ENCODE measurements around the gene CHCHD2. TPM values are rescaled to one million over a fixed set of nuclear protein-coding genes. Genes with fewer than 3 reads are reported as not detected.

CHCHD2 gene
- total RNA-seq, 6 experiments from 2014 or later: 148 to 277 (median 174) TPM

GRCh38 chr7:56063882-56064625 is 42.2 kb downstream of the CHCHD2 start, which contains the start of gene SUMF2:
SUMF2 (plus strand) TSS chr7:56064286; CDS start chr7:56064312, 26 bp downstream.
- Histone ChIP-seq H3K36me3 (peaks cover 5 to 51% (median 27%) of the 10 kb centered on the region in 4 donors), H3K4me1 (peaks cover 0 to 19% (median 0%) of the 10 kb centered on the region in 4 donors), H3K27ac (peak within 1 kb of the TSS; percentile 90 to 92 (median 92)), H3K4me3 (peak within 1 kb of the TSS; percentile 88 to 97 (median 97)), H3K27me3 (no peaks in the 10 kb centered on the region), H3K9me3 (no peaks in the 10 kb centered on the region)
- under 1% methylated on average over 24 of the region's 49 CpGs for WGBS (ENCODE audit: insufficient coverage, low coverage, low lambda C conversion rate, missing lambda C conversion rate)
- intact Hi-C loops (cut with DNase I): no loop called here
- ATAC-seq: peak; percentile 96 to 97 (median 96)
- peak; percentile 93 to 95 (median 95) for DNase-seq
- peak; percentile 87 for TF ChIP-seq POLR2A (IDR thresholded peaks at IDR 0.05)
- TF ChIP-seq, protein P1, sequence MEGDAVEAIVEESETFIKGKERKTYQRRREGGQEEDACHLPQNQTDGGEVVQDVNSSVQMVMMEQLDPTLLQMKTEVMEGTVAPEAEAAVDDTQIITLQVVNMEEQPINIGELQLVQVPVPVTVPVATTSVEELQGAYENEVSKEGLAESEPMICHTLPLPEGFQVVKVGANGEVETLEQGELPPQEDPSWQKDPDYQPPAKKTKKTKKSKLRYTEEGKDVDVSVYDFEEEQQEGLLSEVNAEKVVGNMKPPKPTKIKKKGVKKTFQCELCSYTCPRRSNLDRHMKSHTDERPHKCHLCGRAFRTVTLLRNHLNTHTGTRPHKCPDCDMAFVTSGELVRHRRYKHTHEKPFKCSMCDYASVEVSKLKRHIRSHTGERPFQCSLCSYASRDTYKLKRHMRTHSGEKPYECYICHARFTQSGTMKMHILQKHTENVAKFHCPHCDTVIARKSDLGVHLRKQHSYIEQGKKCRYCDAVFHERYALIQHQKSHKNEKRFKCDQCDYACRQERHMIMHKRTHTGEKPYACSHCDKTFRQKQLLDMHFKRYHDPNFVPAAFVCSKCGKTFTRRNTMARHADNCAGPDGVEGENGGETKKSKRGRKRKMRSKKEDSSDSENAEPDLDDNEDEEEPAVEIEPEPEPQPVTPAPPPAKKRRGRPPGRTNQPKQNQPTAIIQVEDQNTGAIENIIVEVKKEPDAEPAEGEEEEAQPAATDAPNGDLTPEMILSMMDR (IDR thresholded peaks at IDR 0.05): peak in 2 of 4 donors; percentile 16 to 22

GRCh38 chr7:56063500-56063881 is 42.8 kb downstream of the CHCHD2 start:
- intact Hi-C loops (cut with DNase I): no loop called here
- Histone ChIP-seq H3K36me3 (peaks cover 5 to 51% (median 25%) of the 10 kb centered on the region in 4 donors), H3K4me3 (peak overlapping the region; percentile 88 to 97 (median 97)), H3K27me3 (no peaks in the 10 kb centered on the region), H3K27ac (peak overlapping the region; percentile 90 to 92 (median 92)), H3K9me3 (no peaks in the 10 kb centered on the region), H3K4me1 (peaks cover 0 to 19% (median 0%) of the 10 kb centered on the region in 4 donors)
- 57% methylated on average over 7 of the region's 7 CpGs for WGBS (ENCODE audit: insufficient coverage, low coverage, low lambda C conversion rate, missing lambda C conversion rate)
- no peak for TF ChIP-seq POLR2A (IDR thresholded peaks at IDR 0.05)
- TF ChIP-seq, protein P1 (IDR thresholded peaks at IDR 0.05): no peak
- no peak for ATAC-seq
- DNase-seq: peak in 1 of 3 donors; percentile 7

DNA sequence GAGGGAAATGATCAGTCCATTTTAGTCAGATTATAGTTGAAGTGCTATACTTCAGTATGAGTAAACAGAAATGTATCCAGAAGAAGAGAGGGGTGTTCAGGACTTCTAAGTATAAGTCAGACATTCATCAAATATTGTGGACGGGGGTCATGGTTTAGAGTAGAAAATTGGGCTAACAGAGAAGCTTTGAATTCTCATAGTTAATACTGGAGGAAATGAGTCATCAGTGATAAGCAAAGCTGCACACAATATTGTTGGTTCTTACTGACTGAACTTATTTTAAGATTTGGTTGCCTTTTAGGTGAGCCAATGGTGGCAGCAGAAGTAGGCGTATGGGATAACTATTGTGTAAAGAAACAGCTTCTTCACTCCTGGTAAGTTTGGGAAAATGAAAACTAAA is 43.9 kb downstream of the CHCHD2 start:
- intact Hi-C loops (cut with DNase I): no loop called here
- no peaks in the 10 kb centered on the region for H3K27me3 ChIP-seq
- DNase-seq: peak in 1 of 3 donors; percentile 2
- no peak for ATAC-seq
- TF ChIP-seq POLR2A (IDR thresholded peaks at IDR 0.05): no peak
- TF ChIP-seq, protein P1 (IDR thresholded peaks at IDR 0.05): no peak
- H3K36me3 ChIP-seq: peaks cover 9 to 60% (median 31%) of the 10 kb centered on the region in 4 donors
- H3K27ac ChIP-seq: no peak overlapping the region
- H3K4me3 ChIP-seq: no peak overlapping the region
- no peaks in the 10 kb centered on the region for H3K9me3 ChIP-seq
- WGBS (ENCODE audit: insufficient coverage, low coverage, low lambda C conversion rate, missing lambda C conversion rate): 59% methylated on average over 2 of the region's 2 CpGs
- H3K4me1 ChIP-seq: peaks cover 0 to 19% (median 0%) of the 10 kb centered on the region in 4 donors

DNA sequence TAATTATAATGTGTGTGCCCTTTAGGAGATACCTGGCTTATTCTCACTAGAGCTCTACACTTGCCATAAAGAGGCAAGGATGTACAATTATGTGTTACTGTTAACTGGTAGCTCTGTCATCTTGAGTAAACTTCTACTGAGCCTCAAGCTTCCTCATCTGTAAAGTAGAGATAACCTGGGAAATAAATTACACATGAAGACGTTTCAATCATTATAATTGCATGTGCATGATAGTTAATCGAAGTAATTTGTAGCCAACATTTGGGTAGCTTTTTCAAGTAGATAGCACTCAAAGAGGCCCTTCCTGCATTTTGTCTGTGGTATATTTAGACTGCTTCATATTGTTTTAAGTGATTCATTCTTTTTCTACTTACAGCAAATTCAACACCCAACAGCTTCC is 52.3 kb downstream of the CHCHD2 start:
- H3K36me3 ChIP-seq: peaks cover 7 to 56% (median 25%) of the 10 kb centered on the region in 4 donors
- ATAC-seq (no peak), DNase-seq (no peak)
- no peaks in the 10 kb centered on the region for H3K27me3 ChIP-seq
- TF ChIP-seq, protein P1 (IDR thresholded peaks at IDR 0.05): no peak
- TF ChIP-seq POLR2A (IDR thresholded peaks at IDR 0.05): no peak
- intact Hi-C loops (cut with DNase I): no loop called here
- H3K9me3 ChIP-seq: no peaks in the 10 kb centered on the region
- peaks cover 0 to 19% (median 3%) of the 10 kb centered on the region in 4 donors for H3K4me1 ChIP-seq
- H3K27ac ChIP-seq: no peak overlapping the region
- H3K4me3 ChIP-seq: no peak overlapping the region
- WGBS (ENCODE audit: insufficient coverage, low coverage, low lambda C conversion rate, missing lambda C conversion rate): 91% methylated on average over 2 of the region's 2 CpGs

Data from right lobe of liver (tissue), 6 donors.